HG03521 (cell line): ENCODE results near the gene ZNF350.
"Not testable (repeated sequence)": the region's sequence is repeated elsewhere in the genome, so short reads cannot be mapped to it uniquely, and the experiment has no call there.

Source experiments
- ATAC-seq: cut with Tn5 transposase; IDR thresholded peaks from one replicate; pipeline ENCODE4 v1.9.1; 2021; ENCODE audit warnings: mild to moderate bottlenecking, moderate library complexity; ENCODE audit not compliant: unreplicated experiment

Gene ZNF350

DNA sequence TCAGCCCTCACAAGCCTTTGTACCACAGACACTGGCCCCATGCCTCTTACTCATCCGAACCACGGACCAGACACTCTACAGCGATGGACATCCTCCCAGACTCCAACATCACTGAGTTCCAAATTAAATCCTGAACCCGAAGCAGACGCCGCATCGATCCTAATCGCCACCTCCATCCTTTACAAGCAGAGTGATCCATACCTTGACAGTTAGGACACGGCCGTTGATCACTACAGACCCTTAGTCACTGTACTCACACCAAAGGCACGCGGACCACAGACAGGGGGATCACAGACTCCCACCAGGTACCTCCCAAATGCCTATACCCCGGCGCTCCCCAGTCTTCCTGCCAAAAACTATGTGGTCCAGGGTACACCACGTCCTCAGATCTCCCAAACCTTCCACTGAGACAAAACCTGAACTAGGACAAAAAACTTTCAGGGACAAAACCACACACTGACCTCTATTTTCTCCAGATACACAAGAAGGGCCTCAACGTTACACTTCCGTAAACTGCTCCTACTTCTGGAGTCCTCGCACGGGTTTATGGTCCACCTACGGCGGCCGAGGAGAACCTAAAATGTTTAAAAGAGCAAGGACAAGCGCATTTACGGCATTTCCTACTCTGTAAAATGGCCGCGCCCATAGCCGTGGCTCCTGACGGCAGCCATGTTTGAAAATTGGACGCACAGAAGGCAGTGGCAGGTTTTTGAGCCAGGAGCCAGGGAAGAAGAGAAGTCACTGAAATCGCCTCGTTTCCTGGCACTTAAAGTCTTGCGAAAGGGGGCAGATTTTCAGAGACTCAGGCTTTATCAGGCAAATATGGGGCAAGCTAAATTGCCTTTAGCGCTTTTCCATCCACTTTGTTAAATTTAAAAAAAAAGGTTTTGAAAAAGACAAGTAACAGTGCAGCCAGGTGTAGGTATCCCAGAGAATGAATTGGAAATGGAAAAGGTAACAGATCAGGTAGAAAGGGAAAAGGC is at the start of gene ZNF350:
ZNF350 (minus strand) TSS at position 532 of the 983 bp plus-strand sequence. CDS start 12,480 bp downstream, outside the sequence.
- peak; percentile 79 for ATAC-seq

- no peak for ATAC-seq
Measured at GRCh38 chr19:52034051-52034728, 47.5 kb upstream of the ZNF350 start.

DNA sequence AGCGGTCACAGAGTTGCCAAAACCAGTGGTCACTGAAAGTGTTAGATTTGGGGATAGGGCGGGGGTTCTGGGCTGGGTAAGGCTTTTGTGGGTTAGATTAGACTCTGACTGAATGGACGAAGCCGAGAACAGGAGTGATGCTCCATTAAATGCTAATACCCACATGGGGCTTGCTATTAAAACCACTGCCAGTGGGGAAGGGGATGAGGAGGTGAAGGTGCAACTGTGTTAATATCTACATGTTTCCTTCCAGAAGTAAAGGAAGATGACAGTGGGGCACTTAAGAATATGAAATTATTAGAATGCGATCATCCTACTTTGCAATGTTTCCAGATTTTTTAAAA is 42.1 kb upstream of the ZNF350 start:
- ATAC-seq, result no peak

DNA sequence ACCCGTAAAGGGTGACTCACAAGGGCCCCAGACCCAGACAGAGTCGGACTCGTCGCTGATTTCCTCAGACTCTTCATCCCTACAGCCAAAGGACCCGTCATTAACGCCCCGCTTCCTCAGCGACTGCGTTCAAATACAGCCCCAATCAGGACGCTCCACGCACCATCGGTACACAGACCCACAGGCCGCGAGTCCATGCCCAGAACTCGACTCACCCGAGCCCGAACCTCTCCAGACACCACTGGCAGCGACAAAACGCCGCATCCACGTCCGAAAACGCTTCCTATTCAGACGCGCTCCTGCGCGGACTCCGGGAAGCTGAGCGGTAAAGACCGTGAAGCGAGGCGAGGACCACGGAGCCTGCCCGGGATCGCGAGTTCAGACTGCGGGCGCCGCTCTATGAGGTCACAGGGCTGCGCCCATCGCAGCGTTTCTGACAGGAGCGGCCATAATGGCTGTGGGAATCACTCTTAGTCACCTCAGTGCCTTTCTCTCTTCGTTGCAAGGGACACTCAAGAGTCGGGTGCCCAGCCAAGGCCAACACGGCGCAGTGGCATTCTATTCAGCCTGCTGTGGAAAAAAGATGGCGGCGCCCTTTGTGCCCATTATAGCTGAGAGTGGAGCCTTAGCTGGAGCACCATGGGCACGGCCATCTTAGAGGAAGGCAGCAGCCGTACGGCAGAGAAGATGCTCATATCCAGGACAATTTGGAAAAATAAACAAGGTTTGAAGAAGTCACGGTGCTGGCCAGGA is 41.6 kb upstream of the ZNF350 start, which contains the start of gene ZNF614:
ZNF614 (minus strand) TSS at position 353 of the 753 bp plus-strand sequence. CDS start 2,634 bp downstream, outside the sequence.
- ATAC-seq, result peak; percentile 87

GRCh38 chr19:52026255-52026990 is 39.8 kb upstream of the ZNF350 start:
- ATAC-seq, result not testable (repeated sequence)

GRCh38 chr19:52024478-52024877 is 37.8 kb upstream of the ZNF350 start:
- ATAC-seq, result not testable (repeated sequence)

DNA sequence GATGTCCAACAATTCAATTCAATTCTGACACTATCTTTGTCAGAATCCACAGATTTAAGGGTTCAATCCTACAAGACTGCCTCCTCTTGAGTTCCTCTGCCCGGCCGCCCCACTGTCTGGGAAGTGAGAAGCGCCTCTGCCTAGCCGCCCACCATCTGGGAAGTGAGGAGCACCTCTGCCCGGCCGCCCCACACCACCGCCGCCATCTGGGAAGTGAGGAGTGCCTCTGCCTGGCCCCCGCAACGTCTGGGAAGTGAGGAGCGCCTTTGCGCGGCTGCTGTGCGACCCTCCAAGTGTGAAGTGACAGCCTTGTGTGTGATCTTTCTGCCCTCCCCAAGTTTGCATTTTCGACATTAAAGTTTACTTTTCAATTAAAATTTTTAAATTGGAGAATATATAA is 35.6 kb upstream of the ZNF350 start:
- ATAC-seq, result no peak

DNA sequence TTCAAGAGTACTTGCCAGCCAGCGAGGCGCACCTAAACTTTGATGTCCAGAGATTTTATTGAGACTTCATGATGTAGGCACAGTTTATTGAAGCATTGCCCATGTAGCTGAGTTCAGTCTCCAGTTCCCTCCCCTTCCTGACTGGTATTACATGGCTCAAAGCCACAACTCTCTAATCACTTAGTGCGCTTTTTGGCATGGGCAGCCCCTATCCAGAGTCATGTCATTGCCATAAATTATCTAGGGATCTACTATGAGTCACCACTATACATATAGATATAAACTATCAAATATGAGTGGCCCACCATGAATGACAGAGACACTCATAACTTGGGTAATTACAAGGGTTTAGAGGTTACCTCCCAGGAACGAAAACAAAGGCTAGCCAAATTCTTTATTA is 33.9 kb upstream of the ZNF350 start:
- no peak for ATAC-seq

DNA sequence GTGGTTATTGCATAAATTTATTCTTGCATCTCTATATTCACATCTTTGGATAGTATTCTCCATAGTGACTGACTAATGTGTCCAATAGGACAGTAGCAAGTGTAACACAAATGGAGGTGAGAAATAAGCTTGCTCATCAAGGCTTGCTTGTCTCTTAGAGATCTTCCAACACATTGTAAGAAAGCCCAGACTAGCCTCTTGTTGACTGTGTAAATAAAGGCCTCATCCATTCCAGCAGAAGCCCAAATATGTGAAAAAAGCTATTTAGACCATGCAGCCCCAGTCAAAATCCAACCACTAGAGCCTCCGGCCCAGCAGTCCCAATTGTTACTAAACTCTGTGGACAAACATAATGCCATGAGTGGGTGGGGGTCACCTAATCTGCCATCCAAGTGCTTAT is 24.0 kb upstream of the ZNF350 start:
- ATAC-seq, result no peak

- ATAC-seq, result peak; percentile 83
Measured at GRCh38 chr19:52007806-52008557, 21.3 kb upstream of the ZNF350 start, which contains the start of gene ZNF615. Gene ZNF615, minus strand, starts transcription at chr19:52008211. Its CDS starts 4,500 bp downstream, at chr19:52003711.

DNA sequence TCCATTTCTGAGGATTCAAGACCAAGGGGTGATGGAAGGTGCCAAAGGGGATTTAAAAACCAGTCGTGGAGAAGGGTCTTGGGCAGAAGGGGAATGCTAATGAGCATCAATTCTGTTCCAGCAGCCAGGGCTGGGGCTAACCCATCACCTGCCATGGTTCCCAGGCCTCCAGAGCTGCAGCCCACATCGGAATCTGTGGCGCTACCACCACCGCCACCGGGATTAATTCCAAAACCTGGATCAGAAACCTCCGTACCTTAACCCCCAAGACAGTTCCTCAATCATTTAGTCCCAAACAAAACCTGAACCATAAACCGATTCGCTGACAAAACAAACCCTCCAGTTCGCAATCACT is 20.8 kb upstream of the ZNF350 start:
- ATAC-seq, result no peak

DNA sequence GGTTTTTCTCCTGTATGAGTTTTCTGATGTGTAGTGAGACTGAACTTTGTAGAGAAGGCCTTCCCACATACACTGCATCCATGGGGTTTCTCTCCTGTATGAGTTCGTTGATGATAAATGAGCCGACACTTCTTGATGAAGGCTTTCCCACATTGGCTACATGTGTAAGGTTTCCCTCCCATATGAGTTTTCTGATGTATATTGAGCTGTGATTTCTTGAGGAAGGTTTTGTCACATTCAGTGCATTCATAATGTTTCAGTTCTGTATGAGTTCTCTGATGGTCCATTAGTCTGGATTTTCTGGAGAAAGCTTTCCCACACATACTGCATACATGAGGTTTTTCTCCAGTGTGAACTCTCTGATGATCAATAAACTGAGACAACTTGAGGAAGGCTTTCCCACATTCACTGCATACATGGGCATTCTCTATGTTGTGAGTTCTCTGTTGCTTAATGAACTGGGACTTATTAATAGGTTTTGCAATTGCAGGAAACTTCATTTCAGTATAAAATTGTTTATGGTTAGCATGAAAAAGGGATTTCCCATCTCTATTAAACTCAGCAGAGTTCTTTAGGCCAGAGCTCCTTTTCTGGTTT is 7.5 kb upstream of the ZNF350 start:
- no peak for ATAC-seq

DNA sequence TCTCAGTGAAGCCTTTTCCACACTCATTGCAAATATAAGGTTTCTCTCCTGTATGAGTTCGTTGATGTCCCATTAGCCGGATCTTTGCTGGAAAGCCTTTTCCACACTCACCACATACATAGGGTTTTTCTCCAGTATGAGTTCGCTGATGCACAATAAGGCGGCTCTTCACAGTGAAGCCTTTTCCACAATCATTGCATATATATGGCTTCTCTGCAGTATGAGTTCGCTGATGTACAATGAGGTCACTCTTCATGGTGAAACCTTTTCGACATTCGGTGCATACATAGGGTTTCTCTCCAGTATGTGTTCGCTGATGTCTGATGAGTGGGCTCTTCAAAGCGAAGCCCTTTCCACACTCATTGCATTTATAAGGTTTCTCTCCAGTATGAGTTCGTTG is 6.8 kb upstream of the ZNF350 start:
- no peak for ATAC-seq

- ATAC-seq, result no peak
Measured at GRCh38 chr19:51983361-51983760, 3.3 kb downstream of the ZNF350 start.

GRCh38 chr19:51980926-51981325 is 5.7 kb downstream of the ZNF350 start:
- not testable (repeated sequence) for ATAC-seq

DNA sequence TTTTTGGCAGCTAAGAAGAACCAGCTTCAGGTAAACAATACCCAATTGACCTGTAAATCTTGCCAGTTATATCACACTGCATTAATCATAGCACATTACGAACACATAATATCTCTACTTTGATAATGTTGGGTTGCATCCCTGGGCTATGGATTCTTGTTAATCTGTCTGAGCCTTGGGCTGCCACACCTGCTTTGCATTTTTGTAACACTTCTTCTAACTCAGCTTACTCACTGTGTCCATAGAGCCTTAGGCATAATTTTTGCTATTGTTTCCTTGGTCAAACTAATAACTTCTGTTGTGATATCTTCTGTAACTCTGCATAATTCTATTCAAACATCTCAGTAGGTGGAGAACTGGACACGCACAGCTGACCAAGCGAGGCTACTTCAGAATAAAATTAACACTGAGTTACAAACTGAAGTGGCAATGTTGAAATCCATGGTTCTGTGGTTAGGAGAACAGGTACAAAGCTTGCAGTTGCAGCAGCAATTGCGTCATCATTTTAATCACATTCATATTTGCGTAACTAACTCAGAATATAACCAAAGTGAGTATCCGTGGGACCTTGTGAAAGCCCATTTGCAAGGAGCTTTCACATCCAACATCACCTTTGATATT is 6.4 kb downstream of the ZNF350 start:
- ATAC-seq, result no peak

GRCh38 chr19:51978882-51979281 is 7.8 kb downstream of the ZNF350 start:
- ATAC-seq, result no peak

DNA sequence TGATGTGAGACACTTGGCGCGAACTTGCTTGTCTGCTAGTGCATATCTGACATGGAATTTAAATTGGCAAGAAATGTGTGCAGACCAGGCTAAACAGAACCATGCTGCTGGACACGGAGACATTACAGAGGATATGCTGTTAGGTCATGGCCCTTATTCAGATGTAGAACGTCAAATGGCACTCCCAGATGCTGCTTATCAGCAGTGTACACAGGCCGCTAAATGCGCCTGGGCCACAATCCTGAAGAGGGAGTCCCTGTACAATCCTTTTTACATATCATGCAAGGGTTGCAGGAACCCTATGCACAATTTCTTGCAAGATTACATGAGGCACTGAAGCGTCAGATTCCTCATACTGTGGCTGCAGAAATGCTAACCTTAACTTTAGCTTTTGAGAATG is 9.3 kb downstream of the ZNF350 start:
- ATAC-seq, result no peak

DNA sequence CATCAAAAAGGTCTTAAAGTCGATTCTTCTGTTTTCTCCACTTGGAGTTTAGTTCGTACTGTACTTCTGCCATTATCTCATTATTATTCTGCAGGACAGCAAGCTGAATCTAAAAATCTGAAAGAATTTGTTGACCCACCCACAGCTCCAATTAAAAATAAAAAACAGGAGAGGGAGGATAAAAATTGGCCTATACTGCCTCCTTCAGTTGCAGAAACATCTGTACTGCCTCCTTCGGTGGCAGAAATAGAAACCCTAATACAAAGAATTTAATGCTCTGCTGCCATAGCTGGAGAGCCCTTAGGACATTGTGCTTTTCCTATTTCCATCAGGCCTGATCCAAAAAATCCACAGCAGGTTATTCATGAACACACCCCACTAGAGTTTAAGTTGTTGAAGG is 9.8 kb downstream of the ZNF350 start:
- no peak for ATAC-seq
